SU-DHL-6 (cell line): ENCODE data around the gene GAB4.

Source experiments
- H2AFZ ChIP-seq: fragments of 200-600 bp; sonication (generic); 2 replicates; pipeline ENCODE4 v1.6.1; 2014; ENCODE audit warnings: low read depth, mild to moderate bottlenecking, moderate library complexity, mixed read lengths, antibody characterized with exemption, low read length; ENCODE audit not compliant: severe bottlenecking
- H3F3A ChIP-seq: fragments of 200-600 bp; shearing (Covaris generic); 2 replicates; pipeline ENCODE4 v1.6.0; 2016; ENCODE audit warnings: antibody characterized with exemption, mild to moderate bottlenecking; ENCODE audit not compliant: insufficient read depth
- H3K27ac ChIP-seq: fragments of 200-600 bp; sonication (generic); 2 replicates; pipeline ENCODE4 v1.5.1; 2016; ENCODE audit warnings: low read depth, mild to moderate bottlenecking, low read length, moderate library complexity, mixed read lengths
- H3K27me3 ChIP-seq: fragments of 200-600 bp; sonication (generic), shearing (Covaris generic); 2 replicates; pipeline ENCODE4 v1.6.0; 2014; ENCODE audit warnings: mild to moderate bottlenecking, low read length
- H3K36me3 ChIP-seq: fragments of 200-600 bp; sonication (generic); 2 replicates; pipeline ENCODE4 v1.6.1; 2014; ENCODE audit warnings: mild to moderate bottlenecking, low read length, mixed read lengths
- H3K4me2 ChIP-seq: fragments of 300-600, 200-600 bp; shearing (Covaris generic), sonication (generic); 2 replicates; pipeline ENCODE4 v1.6.0; 2014; ENCODE audit warnings: low read length, low read depth, mild to moderate bottlenecking; ENCODE audit not compliant: poor library complexity, severe bottlenecking
- H3K4me3 ChIP-seq: fragments of 200-600 bp; sonication (generic); 2 replicates; pipeline ENCODE4 v1.5.1; 2014; ENCODE audit warnings: antibody characterized with exemption, low read length, mild to moderate bottlenecking, mixed read lengths; ENCODE audit not compliant: insufficient read depth, poor library complexity, severe bottlenecking
- H3K79me2 ChIP-seq: fragments of 200-600 bp; sonication (generic); 2 replicates; pipeline ENCODE4 v1.6.1; 2014; ENCODE audit warnings: mild to moderate bottlenecking, low read length, moderate library complexity; ENCODE audit not compliant: insufficient read depth
- H3K9ac ChIP-seq: fragments of 200-600 bp; sonication (generic); 2 replicates; pipeline ENCODE4 v1.7.0; 2014; ENCODE audit warnings: mild to moderate bottlenecking, low read length
- H3K9me2 ChIP-seq: fragments of 200-600 bp; sonication (generic); replicated peaks from 2 replicates; pipeline ENCODE4 v1.6.1; 2014; ENCODE audit warnings: low read length; ENCODE audit not compliant: insufficient read depth
- H3K9me3 ChIP-seq: fragments of 200-600 bp; sonication (generic); 2 replicates; pipeline ENCODE4 v1.6.1; 2014; ENCODE audit warnings: low read length, mixed read lengths; ENCODE audit not compliant: insufficient read depth
- H4K20me1 ChIP-seq: fragments of 200-600 bp; sonication (generic); 2 replicates; pipeline ENCODE4 v1.6.1; 2014; ENCODE audit warnings: low read depth, mild to moderate bottlenecking, antibody characterized with exemption, low read length, moderate library complexity, mixed read lengths
- CTCF ChIP-seq: fragments of 200-600 bp; sonication (generic); IDR thresholded peaks from one replicate; pipeline ENCODE4 v1.5.1; 2017; ENCODE audit warnings: antibody characterized with exemption, mild to moderate bottlenecking, low read length, moderate library complexity; ENCODE audit not compliant: insufficient read depth, poor library complexity, severe bottlenecking
- EZH2phosphoT487 ChIP-seq: fragments of 200-600 bp; sonication (generic), shearing (Covaris generic); conservative IDR thresholded peaks from 2 replicates; pipeline ENCODE4 v1.6.1; 2018; ENCODE audit warnings: mild to moderate bottlenecking, antibody characterized with exemption, low read length, moderate library complexity, mixed read lengths

The GAB4 gene

GRCh38 chr22:16960884-16961249, 47.2 kb downstream of the GAB4 start:
- Histone ChIP-seq H3K9me3 (no peaks in the 10 kb centered on the region), H4K20me1 (no peaks in the 10 kb centered on the region), H3K27ac (no peak overlapping the region), H2AFZ (no peak overlapping the region), H3K9ac (no peak overlapping the region), H3K9me2 (no peaks in the 10 kb centered on the region), H3K27me3 (no peaks in the 10 kb centered on the region), H3F3A (no peaks in the 10 kb centered on the region), H3K4me2 (no peak overlapping the region), H3K4me3 (no peak overlapping the region), H3K79me2 (no peaks in the 10 kb centered on the region), H3K36me3 (no peaks in the 10 kb centered on the region)
- TF ChIP-seq CTCF (no peak), EZH2phosphoT487 (no peak)

- Histone ChIP-seq H3K36me3 (no peaks in the 10 kb centered on the region), H3K4me2 (no peak overlapping the region), H3K9me2 (no peaks in the 10 kb centered on the region), H3K27ac (no peak overlapping the region), H3K79me2 (no peaks in the 10 kb centered on the region), H3F3A (no peaks in the 10 kb centered on the region), H4K20me1 (no peaks in the 10 kb centered on the region), H3K9ac (no peak overlapping the region), H3K27me3 (no peaks in the 10 kb centered on the region), H3K9me3 (no peaks in the 10 kb centered on the region), H3K4me3 (no peak overlapping the region), H2AFZ (no peak overlapping the region)
- no peak for TF ChIP-seq EZH2phosphoT487
- no peak for TF ChIP-seq CTCF
Measured at GRCh38 chr22:16960220-16960883, 47.7 kb downstream of the GAB4 start.

GRCh38 chr22:16959345-16959930, 48.6 kb downstream of the GAB4 start:
- no peak overlapping the region for H3K4me3 ChIP-seq
- H3K9me3 ChIP-seq = no peaks in the 10 kb centered on the region
- no peak for TF ChIP-seq CTCF
- no peaks in the 10 kb centered on the region for H3K27me3 ChIP-seq
- no peaks in the 10 kb centered on the region for H3K9me2 ChIP-seq
- no peaks in the 10 kb centered on the region for H3F3A ChIP-seq
- no peaks in the 10 kb centered on the region for H3K36me3 ChIP-seq
- no peaks in the 10 kb centered on the region for H3K79me2 ChIP-seq
- no peaks in the 10 kb centered on the region for H4K20me1 ChIP-seq
- no peak overlapping the region for H3K9ac ChIP-seq
- no peak overlapping the region for H2AFZ ChIP-seq
- no peak overlapping the region for H3K4me2 ChIP-seq
- H3K27ac ChIP-seq = no peak overlapping the region
